HEK293 (cell line): ENCODE results near the gene SH2D2A.

Source experiments
- SCRT1 ChIP-seq: fragments of 450-650 bp; formaldehyde crosslinking; IDR thresholded peaks from 2 replicates; pipeline ENCODE4 v1.5.1; 2016; ENCODE audit warnings: missing biosample characterization, missing genetic modification characterization, borderline replicate concordance
- TRIM28 ChIP-seq: IDR thresholded peaks from 2 replicates; pipeline ENCODE4 v1.6.1; 2011; ENCODE audit warnings: low read length, control low read depth, borderline replicate concordance
- ZBTB7A ChIP-seq: fragments of 450-650 bp; formaldehyde crosslinking; IDR thresholded peaks from 2 replicates; pipeline ENCODE4 v1.5.1; 2016; ENCODE audit warnings: low read depth, missing biosample characterization, missing genetic modification characterization
- ZNF132 ChIP-seq: fragments of 450-650 bp; formaldehyde crosslinking; IDR thresholded peaks from 2 replicates; pipeline ENCODE4 v1.5.1; 2017; ENCODE audit warnings: missing biosample characterization, missing genetic modification characterization, borderline replicate concordance
- ZNF211 ChIP-seq: fragments of 450-650 bp; formaldehyde crosslinking; IDR thresholded peaks from 2 replicates; pipeline ENCODE4 v1.5.1; 2016; ENCODE audit warnings: low read depth, missing biosample characterization, missing genetic modification characterization
- ZNF311 ChIP-seq: fragments of 450-650 bp; formaldehyde crosslinking; IDR thresholded peaks from 2 replicates; pipeline ENCODE4 v1.5.1; 2017; ENCODE audit warnings: missing biosample characterization, missing genetic modification characterization, borderline replicate concordance
- ZNF324 ChIP-seq: fragments of 450-650 bp; formaldehyde crosslinking; IDR thresholded peaks from 2 replicates; pipeline ENCODE4 v1.5.1; 2016; ENCODE audit warnings: missing biosample characterization, missing genetic modification characterization
- ZNF624 ChIP-seq: fragments of 450-650 bp; formaldehyde crosslinking; IDR thresholded peaks from 2 replicates; pipeline ENCODE4 v1.5.1; 2017; ENCODE audit warnings: missing biosample characterization, missing genetic modification characterization
- ZSCAN30 ChIP-seq: fragments of 450-650 bp; IDR thresholded peaks from 2 replicates; pipeline ENCODE4 v1.5.1; 2018; ENCODE audit warnings: missing biosample characterization, mild to moderate bottlenecking, missing genetic modification characterization, moderate library complexity
- TF ChIP-seq, protein P1 (sequence below): fragments of 450-650 bp; formaldehyde crosslinking; IDR thresholded peaks from 2 replicates; pipeline ENCODE4 v1.5.1; 2016; ENCODE audit warnings: missing biosample characterization, missing genetic modification characterization
- TF ChIP-seq, protein P2 (sequence below): fragments of 450-650 bp; formaldehyde crosslinking; optimal IDR thresholded peaks from 2 replicates; pipeline ENCODE3; 2016; ENCODE audit warnings: missing biosample characterization, mild to moderate bottlenecking, missing genetic modification characterization
- TF ChIP-seq, protein P3 (sequence below): fragments of 450-650 bp; formaldehyde crosslinking; IDR thresholded peaks from 2 replicates; pipeline ENCODE4 v1.5.1; 2016; ENCODE audit warnings: missing biosample characterization, missing genetic modification characterization
- TF ChIP-seq, protein P4 (sequence below): fragments of 450-650 bp; formaldehyde crosslinking; IDR thresholded peaks from 2 replicates; pipeline ENCODE4 v1.5.1; 2016; ENCODE audit warnings: missing biosample characterization, missing genetic modification characterization, low read depth

DNA sequence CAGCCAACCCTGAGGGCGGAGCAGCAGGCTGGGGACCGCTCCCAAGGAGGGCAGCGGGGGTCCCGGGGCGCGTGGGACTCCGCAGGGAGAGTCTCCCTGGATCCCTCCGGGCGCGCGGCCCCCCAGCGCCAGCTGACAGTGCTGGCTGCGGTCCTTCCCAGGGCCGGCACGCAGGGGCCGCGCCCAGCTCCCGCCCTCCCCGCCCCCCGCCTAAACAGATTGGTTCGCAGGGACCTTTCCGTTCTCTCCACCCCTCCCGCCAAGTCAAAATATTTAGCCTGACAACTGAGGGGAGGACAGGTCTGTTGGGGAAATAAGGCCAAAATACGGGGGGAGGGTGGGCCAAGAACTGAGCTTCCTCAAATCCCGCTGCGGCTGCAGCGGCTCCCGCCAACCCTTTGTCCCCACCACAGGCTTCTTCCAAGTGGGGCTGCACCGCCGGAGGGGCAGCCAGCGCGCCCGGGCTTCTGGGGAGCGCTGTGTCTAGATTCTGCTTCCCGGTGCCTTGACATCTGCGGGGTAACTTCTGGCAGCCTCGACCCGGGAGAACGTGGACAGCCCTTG lies 42.4 kb upstream of the SH2D2A start, which contains the start of gene INSRR:
- TF ChIP-seq, protein P1, sequence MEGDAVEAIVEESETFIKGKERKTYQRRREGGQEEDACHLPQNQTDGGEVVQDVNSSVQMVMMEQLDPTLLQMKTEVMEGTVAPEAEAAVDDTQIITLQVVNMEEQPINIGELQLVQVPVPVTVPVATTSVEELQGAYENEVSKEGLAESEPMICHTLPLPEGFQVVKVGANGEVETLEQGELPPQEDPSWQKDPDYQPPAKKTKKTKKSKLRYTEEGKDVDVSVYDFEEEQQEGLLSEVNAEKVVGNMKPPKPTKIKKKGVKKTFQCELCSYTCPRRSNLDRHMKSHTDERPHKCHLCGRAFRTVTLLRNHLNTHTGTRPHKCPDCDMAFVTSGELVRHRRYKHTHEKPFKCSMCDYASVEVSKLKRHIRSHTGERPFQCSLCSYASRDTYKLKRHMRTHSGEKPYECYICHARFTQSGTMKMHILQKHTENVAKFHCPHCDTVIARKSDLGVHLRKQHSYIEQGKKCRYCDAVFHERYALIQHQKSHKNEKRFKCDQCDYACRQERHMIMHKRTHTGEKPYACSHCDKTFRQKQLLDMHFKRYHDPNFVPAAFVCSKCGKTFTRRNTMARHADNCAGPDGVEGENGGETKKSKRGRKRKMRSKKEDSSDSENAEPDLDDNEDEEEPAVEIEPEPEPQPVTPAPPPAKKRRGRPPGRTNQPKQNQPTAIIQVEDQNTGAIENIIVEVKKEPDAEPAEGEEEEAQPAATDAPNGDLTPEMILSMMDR = no peak
- TF ChIP-seq, protein P2, sequence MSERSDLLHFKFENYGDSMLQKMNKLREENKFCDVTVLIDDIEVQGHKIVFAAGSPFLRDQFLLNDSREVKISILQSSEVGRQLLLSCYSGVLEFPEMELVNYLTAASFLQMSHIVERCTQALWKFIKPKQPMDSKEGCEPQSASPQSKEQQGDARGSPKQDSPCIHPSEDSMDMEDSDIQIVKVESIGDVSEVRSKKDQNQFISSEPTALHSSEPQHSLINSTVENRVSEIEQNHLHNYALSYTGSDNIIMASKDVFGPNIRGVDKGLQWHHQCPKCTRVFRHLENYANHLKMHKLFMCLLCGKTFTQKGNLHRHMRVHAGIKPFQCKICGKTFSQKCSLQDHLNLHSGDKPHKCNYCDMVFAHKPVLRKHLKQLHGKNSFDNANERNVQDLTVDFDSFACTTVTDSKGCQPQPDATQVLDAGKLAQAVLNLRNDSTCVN = no peak
- TF ChIP-seq ZNF211 (tag by site-specific recombination) (no peak), ZBTB7A (no peak), ZNF624 (tag by site-specific recombination) (no peak), ZNF132 (tag by site-specific recombination) (no peak), ZSCAN30 (tag by site-specific recombination) (no peak), TRIM28 (no peak), ZNF311 (tag by site-specific recombination) (no peak), SCRT1 (tag by site-specific recombination) (no peak), ZNF324 (tag by site-specific recombination) (no peak)
- TF ChIP-seq, protein P3, sequence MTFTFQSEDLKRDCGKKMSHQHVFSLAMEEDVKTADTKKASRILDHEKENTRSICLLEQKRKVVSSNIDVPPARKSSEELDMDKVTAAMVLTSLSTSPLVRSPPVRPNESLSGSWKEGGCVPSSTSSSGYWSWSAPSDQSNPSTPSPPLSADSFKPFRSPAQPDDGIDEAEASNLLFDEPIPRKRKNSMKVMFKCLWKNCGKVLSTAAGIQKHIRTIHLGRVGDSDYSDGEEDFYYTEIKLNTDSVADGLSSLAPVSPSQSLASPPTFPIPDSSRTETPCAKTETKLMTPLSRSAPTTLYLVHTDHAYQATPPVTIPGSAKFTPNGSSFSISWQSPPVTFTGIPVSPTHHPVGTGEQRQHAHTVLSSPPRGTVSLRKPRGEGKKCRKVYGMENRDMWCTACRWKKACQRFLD (tag by site-specific recombination) = no peak
- TF ChIP-seq, protein P4, sequence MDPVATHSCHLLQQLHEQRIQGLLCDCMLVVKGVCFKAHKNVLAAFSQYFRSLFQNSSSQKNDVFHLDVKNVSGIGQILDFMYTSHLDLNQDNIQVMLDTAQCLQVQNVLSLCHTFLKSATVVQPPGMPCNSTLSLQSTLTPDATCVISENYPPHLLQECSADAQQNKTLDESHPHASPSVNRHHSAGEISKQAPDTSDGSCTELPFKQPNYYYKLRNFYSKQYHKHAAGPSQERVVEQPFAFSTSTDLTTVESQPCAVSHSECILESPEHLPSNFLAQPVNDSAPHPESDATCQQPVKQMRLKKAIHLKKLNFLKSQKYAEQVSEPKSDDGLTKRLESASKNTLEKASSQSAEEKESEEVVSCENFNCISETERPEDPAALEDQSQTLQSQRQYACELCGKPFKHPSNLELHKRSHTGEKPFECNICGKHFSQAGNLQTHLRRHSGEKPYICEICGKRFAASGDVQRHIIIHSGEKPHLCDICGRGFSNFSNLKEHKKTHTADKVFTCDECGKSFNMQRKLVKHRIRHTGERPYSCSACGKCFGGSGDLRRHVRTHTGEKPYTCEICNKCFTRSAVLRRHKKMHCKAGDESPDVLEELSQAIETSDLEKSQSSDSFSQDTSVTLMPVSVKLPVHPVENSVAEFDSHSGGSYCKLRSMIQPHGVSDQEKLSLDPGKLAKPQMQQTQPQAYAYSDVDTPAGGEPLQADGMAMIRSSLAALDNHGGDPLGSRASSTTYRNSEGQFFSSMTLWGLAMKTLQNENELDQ (tag by site-specific recombination) = no peak
